Measurements from ENCODE around the gene HPS5.

- TF ChIP-seq CTCF (IDR thresholded peaks at IDR 0.05) (no peak), POLR2A (IDR thresholded peaks at IDR 0.05) (no peak)
Measured at GRCh38 chr11:18320617-18321016, 1.3 kb downstream of the HPS5 start.

Data from esophagus squamous epithelium (tissue), 4 donors.